Measurements from ENCODE around the gene FUBP1.

DNA sequence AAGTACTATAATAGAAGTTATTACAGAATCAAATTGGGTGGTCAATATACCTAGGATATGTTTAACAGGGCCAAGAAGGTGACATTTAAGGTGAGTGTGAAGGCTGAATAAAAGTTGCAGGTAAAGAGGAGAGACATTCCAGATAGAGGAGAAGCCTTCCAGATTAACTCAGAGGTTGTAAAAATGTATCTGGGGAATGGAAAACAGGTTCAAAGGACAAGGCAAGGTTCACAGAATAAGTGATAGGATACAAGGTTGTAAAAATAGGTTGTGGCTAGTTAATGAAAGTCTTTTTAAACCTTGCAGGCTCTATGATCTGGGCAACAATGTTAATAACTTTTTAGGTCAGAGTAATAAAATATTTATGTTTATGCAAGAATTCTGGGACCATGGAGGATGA, 40.2 kb downstream of the FUBP1 start:
- TF ChIP-seq, protein P1, sequence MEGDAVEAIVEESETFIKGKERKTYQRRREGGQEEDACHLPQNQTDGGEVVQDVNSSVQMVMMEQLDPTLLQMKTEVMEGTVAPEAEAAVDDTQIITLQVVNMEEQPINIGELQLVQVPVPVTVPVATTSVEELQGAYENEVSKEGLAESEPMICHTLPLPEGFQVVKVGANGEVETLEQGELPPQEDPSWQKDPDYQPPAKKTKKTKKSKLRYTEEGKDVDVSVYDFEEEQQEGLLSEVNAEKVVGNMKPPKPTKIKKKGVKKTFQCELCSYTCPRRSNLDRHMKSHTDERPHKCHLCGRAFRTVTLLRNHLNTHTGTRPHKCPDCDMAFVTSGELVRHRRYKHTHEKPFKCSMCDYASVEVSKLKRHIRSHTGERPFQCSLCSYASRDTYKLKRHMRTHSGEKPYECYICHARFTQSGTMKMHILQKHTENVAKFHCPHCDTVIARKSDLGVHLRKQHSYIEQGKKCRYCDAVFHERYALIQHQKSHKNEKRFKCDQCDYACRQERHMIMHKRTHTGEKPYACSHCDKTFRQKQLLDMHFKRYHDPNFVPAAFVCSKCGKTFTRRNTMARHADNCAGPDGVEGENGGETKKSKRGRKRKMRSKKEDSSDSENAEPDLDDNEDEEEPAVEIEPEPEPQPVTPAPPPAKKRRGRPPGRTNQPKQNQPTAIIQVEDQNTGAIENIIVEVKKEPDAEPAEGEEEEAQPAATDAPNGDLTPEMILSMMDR (IDR thresholded peaks at IDR 0.05; ENCODE audit: low read depth, low read length) = no peak
- TF ChIP-seq MYC (IDR thresholded peaks at IDR 0.05; ENCODE audit: low read depth, low read length) = no peak
